MCF 10A (cell line): Measurements from ENCODE around the gene NRIP2. TPM values are rescaled to one million over a fixed set of nuclear protein-coding genes. Genes with fewer than 3 reads are reported as not detected.
A peak's percentile ranks its signal among the peaks of the same experiment; 100 is the strongest.

Source experiments
- BruUV-seq: library from RNA; stranded (reverse); fragments of 400-500 nt; replicated peaks from 2 replicates; lab custom pipeline; 2021; lab: Mats Ljungman, UMichigan
- CTCF ChIA-PET: fragments of 300-600 bp; sonication (Branson Sonifier 250); formaldehyde crosslinking; extraction: SDS; loops from one replicate; lab custom pipeline; 2021; ENCODE audit warnings: antibody characterized with exemption, inconsistent platforms; lab: Yijun Ruan, JAX
- POLR2A ChIA-PET: fragments of 300-600, 350-650 bp; sonication (Branson Sonifier 250); formaldehyde crosslinking; extraction: SDS; loops from one replicate; lab custom pipeline; 2020; ENCODE audit warnings: antibody characterized with exemption, inconsistent platforms; lab: Yijun Ruan, JAX
- DNase-seq: peaks from one replicate; pipeline ENCODE4 v3.0.0-alpha.2; 2018; ENCODE audit not compliant: unreplicated experiment
- H3K27ac Mint-ChIP-seq: one replicate; pipeline ENCODE4 v1.8.0; 2022; ENCODE audit warnings: mild to moderate bottlenecking, low read depth, mixed read lengths; ENCODE audit not compliant: unreplicated experiment
- H3K27me3 Mint-ChIP-seq: one replicate; pipeline ENCODE4 v1.8.0; 2022; ENCODE audit warnings: mixed read lengths; ENCODE audit not compliant: insufficient read depth, unreplicated experiment
- H3K36me3 Mint-ChIP-seq: one replicate; pipeline ENCODE4 v1.8.0; 2022; ENCODE audit warnings: mild to moderate bottlenecking, moderate library complexity, mixed read lengths; ENCODE audit not compliant: insufficient read depth, unreplicated experiment
- H3K4me1 Mint-ChIP-seq: one replicate; pipeline ENCODE4 v1.8.0; 2022; ENCODE audit warnings: mixed read lengths; ENCODE audit not compliant: insufficient read depth, unreplicated experiment
- H3K4me3 Mint-ChIP-seq: one replicate; pipeline ENCODE4 v1.8.0; 2022; ENCODE audit warnings: mild to moderate bottlenecking, moderate library complexity, mixed read lengths; ENCODE audit not compliant: unreplicated experiment
- H3K9me3 Mint-ChIP-seq: one replicate; pipeline ENCODE4 v1.8.0; 2022; ENCODE audit warnings: mixed read lengths; ENCODE audit not compliant: unreplicated experiment
- intact Hi-C: fragments of 100-400 bp; cut with micrococcal nuclease; formaldehyde crosslinking; loops from 2 replicates; pipeline ENCODE4 v1.14.1; 2022
- total RNA-seq: library from RNA; stranded (reverse); gene quantifications from 2 replicates; pipeline ENCODE4 v1.2.3, GENCODE V29; 2022
- TF ChIP-seq, protein P1 (sequence below): fragments of 200-600 bp; IDR thresholded peaks from one replicate; pipeline ENCODE4 v1.8.0; 2022; ENCODE audit warnings: antibody characterized with exemption, mild to moderate bottlenecking; ENCODE audit not compliant: unreplicated experiment

Gene NRIP2
- total RNA-seq, 1 experiment from 2014 or later = not detected

DNA sequence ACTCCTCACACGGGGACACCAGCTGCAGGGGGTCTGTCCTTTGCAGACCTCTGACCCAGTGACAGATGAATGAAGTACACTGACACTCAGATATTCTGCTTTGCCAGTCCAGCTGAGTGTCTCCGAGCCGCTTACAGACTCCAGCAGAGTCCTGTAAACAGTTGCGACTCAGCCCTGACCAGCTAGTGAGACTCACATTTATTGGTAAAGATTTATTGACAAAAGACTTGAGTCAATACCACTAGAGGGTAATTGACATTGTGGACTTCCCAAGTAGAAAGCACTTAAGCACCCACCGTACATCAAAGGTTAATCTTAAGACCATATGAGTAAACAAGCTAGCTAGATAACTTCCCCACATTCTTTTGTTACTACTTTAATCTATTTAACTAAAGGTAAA, 49.8 kb downstream of the NRIP2 start:
- H3K4me1 Mint-ChIP-seq = peaks cover 6% of the 10 kb centered on the region
- intact Hi-C loops = no loop called here
- no peak for DNase-seq
- ChIA-PET CTCF (interaction anchor here (0.7 to 4.0 kb wide), 10 partner anchors 10 to 245 kb away, joined by 3 to 38 read pairs (median 4); no protein-coding TSS in a partner anchor), POLR2A (interaction anchor here (2.3 kb wide), 1 partner anchor 11 kb away, joined by 8 read pairs; no protein-coding TSS in a partner anchor)
- peaks cover 9% of the 10 kb centered on the region for H3K36me3 Mint-ChIP-seq
- H3K27ac Mint-ChIP-seq = no peak overlapping the region
- BruUV-seq = no TSS peak
- no peaks in the 10 kb centered on the region for H3K9me3 Mint-ChIP-seq
- TF ChIP-seq, protein P1, sequence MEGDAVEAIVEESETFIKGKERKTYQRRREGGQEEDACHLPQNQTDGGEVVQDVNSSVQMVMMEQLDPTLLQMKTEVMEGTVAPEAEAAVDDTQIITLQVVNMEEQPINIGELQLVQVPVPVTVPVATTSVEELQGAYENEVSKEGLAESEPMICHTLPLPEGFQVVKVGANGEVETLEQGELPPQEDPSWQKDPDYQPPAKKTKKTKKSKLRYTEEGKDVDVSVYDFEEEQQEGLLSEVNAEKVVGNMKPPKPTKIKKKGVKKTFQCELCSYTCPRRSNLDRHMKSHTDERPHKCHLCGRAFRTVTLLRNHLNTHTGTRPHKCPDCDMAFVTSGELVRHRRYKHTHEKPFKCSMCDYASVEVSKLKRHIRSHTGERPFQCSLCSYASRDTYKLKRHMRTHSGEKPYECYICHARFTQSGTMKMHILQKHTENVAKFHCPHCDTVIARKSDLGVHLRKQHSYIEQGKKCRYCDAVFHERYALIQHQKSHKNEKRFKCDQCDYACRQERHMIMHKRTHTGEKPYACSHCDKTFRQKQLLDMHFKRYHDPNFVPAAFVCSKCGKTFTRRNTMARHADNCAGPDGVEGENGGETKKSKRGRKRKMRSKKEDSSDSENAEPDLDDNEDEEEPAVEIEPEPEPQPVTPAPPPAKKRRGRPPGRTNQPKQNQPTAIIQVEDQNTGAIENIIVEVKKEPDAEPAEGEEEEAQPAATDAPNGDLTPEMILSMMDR = no peak
- peaks cover 74% of the 10 kb centered on the region for H3K27me3 Mint-ChIP-seq
- no peak overlapping the region for H3K4me3 Mint-ChIP-seq

- intact Hi-C loops = loop anchor here (1.0 kb wide), 2 partner anchors 45 to 101 kb away; no protein-coding TSS in a partner anchor
- H3K4me3 Mint-ChIP-seq = no peak overlapping the region
- ChIA-PET CTCF (interaction anchor here (0.5 to 4.0 kb wide), 29 partner anchors 9 to 813 kb away, joined by 3 to 38 read pairs (median 4); no protein-coding TSS in a partner anchor), POLR2A (interaction anchor here (0.8 kb wide), 1 partner anchor 26 kb away, joined by 3 read pairs; no protein-coding TSS in a partner anchor)
- H3K36me3 Mint-ChIP-seq = peaks cover 9% of the 10 kb centered on the region
- H3K27ac Mint-ChIP-seq = no peak overlapping the region
- peaks cover 80% of the 10 kb centered on the region for H3K27me3 Mint-ChIP-seq
- H3K9me3 Mint-ChIP-seq = no peaks in the 10 kb centered on the region
- peak; percentile 54 for DNase-seq
- TF ChIP-seq, protein P1 = peak; percentile 83
- H3K4me1 Mint-ChIP-seq = peaks cover 6% of the 10 kb centered on the region
- BruUV-seq = no TSS peak
These were observed 50.8 kb downstream of the NRIP2 start for GRCh38 chr12:2783936-2784600.

DNA sequence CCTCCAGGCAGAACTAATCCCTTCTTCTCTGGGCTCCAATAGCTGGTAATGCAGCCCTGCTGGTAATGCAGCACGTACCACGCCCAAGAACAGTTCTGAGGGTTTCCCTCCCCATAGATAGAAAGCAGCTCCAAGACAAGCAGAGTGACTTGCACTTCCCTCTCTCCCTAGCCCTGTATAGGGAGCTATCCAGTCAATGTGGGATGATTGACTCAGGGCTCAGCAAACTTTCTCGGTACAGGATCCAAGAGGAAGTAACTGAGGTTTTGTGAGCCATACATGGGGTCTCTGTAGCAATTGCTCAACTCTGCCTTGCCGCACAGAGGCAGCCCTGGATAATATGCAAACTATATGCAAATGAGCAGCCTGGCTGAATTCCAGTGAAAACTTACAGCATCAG, 55.6 kb downstream of the NRIP2 start:
- DNase-seq = no peak
- ChIA-PET POLR2A (interaction anchor here (0.6 kb wide), 1 partner anchor 822 kb away, joined by 3 read pairs; no protein-coding TSS in a partner anchor), CTCF (interaction anchor here (0.6 to 0.7 kb wide), 2 partner anchors 233 to 771 kb away, joined by 3 to 4 read pairs; no protein-coding TSS in a partner anchor)
- H3K4me1 Mint-ChIP-seq = peaks cover 5% of the 10 kb centered on the region
- peaks cover 9% of the 10 kb centered on the region for H3K36me3 Mint-ChIP-seq
- H3K4me3 Mint-ChIP-seq = no peak overlapping the region
- intact Hi-C loops = no loop called here
- H3K27me3 Mint-ChIP-seq = peaks cover 96% of the 10 kb centered on the region
- BruUV-seq = no TSS peak
- TF ChIP-seq, protein P1 = no peak
- H3K9me3 Mint-ChIP-seq = no peaks in the 10 kb centered on the region
- H3K27ac Mint-ChIP-seq = no peak overlapping the region

GRCh38 chr12:2776129-2776806, 58.6 kb downstream of the NRIP2 start:
- Mint-ChIP-seq H3K4me3 (no peak overlapping the region), H3K4me1 (no peaks in the 10 kb centered on the region), H3K27ac (no peak overlapping the region), H3K36me3 (no peaks in the 10 kb centered on the region), H3K27me3 (peaks cover 82% of the 10 kb centered on the region), H3K9me3 (no peaks in the 10 kb centered on the region)
- DNase-seq = no peak
- TF ChIP-seq, protein P1 = no peak
- ChIA-PET POLR2A (no interaction called here), CTCF (interaction anchor here (0.6 to 4.4 kb wide), 2 partner anchors 8 to 137 kb away, joined by 3 to 25 read pairs; no protein-coding TSS in a partner anchor)
- intact Hi-C loops = no loop called here
- no TSS peak for BruUV-seq
